ENCODE results near the gene ASCC1. TPM values are rescaled to one million over a fixed set of nuclear protein-coding genes. Genes with fewer than 3 reads are reported as not detected.

The ASCC1 gene
- total and polyA plus RNA-seq, 2 experiments from 2014 or later: 13.7 to 37.2 TPM

DNA sequence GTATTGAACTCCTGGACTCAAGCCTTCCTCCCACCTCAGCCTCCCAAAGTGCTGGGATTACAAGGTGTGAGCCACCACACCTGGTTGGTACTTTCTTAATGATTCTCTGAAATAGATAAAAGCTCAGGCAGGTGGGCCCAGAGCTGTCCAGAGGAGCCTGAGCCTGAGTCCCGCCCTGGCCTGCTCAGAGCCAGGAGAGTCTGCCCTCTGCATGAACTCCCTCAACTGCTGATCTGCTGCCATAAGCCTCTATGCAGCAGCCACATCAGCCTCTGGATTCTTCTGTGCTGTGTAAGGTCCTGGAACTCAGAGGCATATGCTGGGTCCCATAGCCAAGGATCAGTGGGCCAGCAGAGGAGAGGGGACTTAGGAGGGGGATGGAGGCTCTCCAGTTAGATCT, 34.6 kb upstream of the ASCC1 start:
- Histone ChIP-seq H4K20me1 (replicated peaks; ENCODE audit: insufficient read depth) (no peaks in the 10 kb centered on the region), H3K4me2 (no peak overlapping the region), H3K79me2 (replicated peaks; ENCODE audit: insufficient read depth) (no peaks in the 10 kb centered on the region), H3K27me3 (ENCODE audit: insufficient read depth) (no peaks in the 10 kb centered on the region), H3K9me2 (ENCODE audit: insufficient read depth) (peaks cover 6% of the 10 kb centered on the region; the same call in 1 of the 2 replicates), H3K4me3 (no peak overlapping the region), H3K36me3 (ENCODE audit: insufficient read depth) (no peaks in the 10 kb centered on the region), H3K27ac (ENCODE audit: low read depth) (no peak overlapping the region), H2AFZ (no peak overlapping the region), H3F3A (replicated peaks; ENCODE audit: low read depth) (peaks cover 3% of the 10 kb centered on the region; the same call in 1 of the 2 replicates), H3K4me1 (ENCODE audit: insufficient read depth) (peaks cover 28% of the 10 kb centered on the region)
- Mint-ChIP-seq H3K27ac (no peak overlapping the region), H3K27me3 (ENCODE audit: insufficient read depth, low read depth, poor library complexity) (peaks cover 18% of the 10 kb centered on the region), H3K9me3 (no peaks in the 10 kb centered on the region), H3K4me3 (no peak overlapping the region), H3K36me3 (ENCODE audit: low read depth) (no peaks in the 10 kb centered on the region), H3K4me1 (peaks cover 27% of the 10 kb centered on the region)
- TF ChIP-seq POLR2AphosphoS5 (IDR thresholded peaks at IDR 0.05; ENCODE audit: low read depth) (no peak), EZH2 (IDR thresholded peaks at IDR 0.05; ENCODE audit: low read depth, unreplicated experiment) (no peak), ZNF114 (CRISPR knock-in tag; IDR thresholded peaks at IDR 0.05) (no peak), NANOG (IDR thresholded peaks at IDR 0.05; ENCODE audit: borderline replicate concordance) (no peak), CREB1 (CRISPR knock-in tag; IDR thresholded peaks at IDR 0.05; ENCODE audit: low read depth) (no peak), ZNF331 (CRISPR knock-in tag; IDR thresholded peaks at IDR 0.05; ENCODE audit: low read depth) (no peak), EZH2phosphoT487 (IDR thresholded peaks at IDR 0.05; ENCODE audit: unreplicated experiment) (no peak), STAT1 (IDR thresholded peaks at IDR 0.05; ENCODE audit: unreplicated experiment) (no peak), JUNB (IDR thresholded peaks at IDR 0.05; ENCODE audit: unreplicated experiment) (no peak)
- TF ChIP-seq, protein P1, sequence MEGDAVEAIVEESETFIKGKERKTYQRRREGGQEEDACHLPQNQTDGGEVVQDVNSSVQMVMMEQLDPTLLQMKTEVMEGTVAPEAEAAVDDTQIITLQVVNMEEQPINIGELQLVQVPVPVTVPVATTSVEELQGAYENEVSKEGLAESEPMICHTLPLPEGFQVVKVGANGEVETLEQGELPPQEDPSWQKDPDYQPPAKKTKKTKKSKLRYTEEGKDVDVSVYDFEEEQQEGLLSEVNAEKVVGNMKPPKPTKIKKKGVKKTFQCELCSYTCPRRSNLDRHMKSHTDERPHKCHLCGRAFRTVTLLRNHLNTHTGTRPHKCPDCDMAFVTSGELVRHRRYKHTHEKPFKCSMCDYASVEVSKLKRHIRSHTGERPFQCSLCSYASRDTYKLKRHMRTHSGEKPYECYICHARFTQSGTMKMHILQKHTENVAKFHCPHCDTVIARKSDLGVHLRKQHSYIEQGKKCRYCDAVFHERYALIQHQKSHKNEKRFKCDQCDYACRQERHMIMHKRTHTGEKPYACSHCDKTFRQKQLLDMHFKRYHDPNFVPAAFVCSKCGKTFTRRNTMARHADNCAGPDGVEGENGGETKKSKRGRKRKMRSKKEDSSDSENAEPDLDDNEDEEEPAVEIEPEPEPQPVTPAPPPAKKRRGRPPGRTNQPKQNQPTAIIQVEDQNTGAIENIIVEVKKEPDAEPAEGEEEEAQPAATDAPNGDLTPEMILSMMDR (conservative IDR thresholded peaks at IDR 0.05; ENCODE audit: low read depth in 2 of 2): no peak
- TF ChIP-seq, protein P2, sequence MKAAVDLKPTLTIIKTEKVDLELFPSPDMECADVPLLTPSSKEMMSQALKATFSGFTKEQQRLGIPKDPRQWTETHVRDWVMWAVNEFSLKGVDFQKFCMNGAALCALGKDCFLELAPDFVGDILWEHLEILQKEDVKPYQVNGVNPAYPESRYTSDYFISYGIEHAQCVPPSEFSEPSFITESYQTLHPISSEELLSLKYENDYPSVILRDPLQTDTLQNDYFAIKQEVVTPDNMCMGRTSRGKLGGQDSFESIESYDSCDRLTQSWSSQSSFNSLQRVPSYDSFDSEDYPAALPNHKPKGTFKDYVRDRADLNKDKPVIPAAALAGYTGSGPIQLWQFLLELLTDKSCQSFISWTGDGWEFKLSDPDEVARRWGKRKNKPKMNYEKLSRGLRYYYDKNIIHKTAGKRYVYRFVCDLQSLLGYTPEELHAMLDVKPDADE (IDR thresholded peaks at IDR 0.05): no peak
- TF ChIP-seq, protein P3, sequence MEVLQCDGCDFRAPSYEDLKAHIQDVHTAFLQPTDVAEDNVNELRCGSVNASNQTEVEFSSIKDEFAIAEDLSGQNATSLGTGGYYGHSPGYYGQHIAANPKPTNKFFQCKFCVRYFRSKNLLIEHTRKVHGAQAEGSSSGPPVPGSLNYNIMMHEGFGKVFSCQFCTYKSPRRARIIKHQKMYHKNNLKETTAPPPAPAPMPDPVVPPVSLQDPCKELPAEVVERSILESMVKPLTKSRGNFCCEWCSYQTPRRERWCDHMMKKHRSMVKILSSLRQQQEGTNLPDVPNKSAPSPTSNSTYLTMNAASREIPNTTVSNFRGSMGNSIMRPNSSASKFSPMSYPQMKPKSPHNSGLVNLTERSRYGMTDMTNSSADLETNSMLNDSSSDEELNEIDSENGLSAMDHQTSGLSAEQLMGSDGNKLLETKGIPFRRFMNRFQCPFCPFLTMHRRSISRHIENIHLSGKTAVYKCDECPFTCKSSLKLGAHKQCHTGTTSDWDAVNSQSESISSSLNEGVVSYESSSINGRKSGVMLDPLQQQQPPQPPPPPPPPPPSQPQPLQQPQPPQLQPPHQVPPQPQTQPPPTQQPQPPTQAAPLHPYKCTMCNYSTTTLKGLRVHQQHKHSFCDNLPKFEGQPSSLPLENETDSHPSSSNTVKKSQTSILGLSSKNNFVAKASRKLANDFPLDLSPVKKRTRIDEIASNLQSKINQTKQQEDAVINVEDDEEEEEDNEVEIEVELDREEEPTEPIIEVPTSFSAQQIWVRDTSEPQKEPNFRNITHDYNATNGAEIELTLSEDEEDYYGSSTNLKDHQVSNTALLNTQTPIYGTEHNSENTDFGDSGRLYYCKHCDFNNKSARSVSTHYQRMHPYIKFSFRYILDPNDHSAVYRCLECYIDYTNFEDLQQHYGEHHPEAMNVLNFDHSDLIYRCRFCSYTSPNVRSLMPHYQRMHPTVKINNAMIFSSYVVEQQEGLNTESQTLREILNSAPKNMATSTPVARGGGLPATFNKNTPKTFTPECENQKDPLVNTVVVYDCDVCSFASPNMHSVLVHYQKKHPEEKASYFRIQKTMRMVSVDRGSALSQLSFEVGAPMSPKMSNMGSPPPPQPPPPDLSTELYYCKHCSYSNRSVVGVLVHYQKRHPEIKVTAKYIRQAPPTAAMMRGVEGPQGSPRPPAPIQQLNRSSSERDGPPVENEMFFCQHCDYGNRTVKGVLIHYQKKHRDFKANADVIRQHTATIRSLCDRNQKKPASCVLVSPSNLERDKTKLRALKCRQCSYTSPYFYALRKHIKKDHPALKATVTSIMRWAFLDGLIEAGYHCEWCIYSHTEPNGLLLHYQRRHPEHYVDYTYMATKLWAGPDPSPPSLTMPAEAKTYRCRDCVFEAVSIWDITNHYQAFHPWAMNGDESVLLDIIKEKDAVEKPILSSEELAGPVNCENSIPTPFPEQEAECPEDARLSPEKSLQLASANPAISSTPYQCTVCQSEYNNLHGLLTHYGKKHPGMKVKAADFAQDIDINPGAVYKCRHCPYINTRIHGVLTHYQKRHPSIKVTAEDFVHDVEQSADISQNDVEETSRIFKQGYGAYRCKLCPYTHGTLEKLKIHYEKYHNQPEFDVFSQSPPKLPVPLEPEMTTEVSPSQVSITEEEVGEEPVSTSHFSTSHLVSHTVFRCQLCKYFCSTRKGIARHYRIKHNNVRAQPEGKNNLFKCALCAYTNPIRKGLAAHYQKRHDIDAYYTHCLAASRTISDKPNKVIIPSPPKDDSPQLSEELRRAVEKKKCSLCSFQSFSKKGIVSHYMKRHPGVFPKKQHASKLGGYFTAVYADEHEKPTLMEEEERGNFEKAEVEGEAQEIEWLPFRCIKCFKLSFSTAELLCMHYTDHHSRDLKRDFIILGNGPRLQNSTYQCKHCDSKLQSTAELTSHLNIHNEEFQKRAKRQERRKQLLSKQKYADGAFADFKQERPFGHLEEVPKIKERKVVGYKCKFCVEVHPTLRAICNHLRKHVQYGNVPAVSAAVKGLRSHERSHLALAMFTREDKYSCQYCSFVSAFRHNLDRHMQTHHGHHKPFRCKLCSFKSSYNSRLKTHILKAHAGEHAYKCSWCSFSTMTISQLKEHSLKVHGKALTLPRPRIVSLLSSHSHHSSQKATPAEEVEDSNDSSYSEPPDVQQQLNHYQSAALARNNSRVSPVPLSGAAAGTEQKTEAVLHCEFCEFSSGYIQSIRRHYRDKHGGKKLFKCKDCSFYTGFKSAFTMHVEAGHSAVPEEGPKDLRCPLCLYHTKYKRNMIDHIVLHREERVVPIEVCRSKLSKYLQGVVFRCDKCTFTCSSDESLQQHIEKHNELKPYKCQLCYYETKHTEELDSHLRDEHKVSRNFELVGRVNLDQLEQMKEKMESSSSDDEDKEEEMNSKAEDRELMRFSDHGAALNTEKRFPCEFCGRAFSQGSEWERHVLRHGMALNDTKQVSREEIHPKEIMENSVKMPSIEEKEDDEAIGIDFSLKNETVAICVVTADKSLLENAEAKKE (CRISPR knock-in tag; IDR thresholded peaks at IDR 0.05): no peak
- TF ChIP-seq, protein P4, sequence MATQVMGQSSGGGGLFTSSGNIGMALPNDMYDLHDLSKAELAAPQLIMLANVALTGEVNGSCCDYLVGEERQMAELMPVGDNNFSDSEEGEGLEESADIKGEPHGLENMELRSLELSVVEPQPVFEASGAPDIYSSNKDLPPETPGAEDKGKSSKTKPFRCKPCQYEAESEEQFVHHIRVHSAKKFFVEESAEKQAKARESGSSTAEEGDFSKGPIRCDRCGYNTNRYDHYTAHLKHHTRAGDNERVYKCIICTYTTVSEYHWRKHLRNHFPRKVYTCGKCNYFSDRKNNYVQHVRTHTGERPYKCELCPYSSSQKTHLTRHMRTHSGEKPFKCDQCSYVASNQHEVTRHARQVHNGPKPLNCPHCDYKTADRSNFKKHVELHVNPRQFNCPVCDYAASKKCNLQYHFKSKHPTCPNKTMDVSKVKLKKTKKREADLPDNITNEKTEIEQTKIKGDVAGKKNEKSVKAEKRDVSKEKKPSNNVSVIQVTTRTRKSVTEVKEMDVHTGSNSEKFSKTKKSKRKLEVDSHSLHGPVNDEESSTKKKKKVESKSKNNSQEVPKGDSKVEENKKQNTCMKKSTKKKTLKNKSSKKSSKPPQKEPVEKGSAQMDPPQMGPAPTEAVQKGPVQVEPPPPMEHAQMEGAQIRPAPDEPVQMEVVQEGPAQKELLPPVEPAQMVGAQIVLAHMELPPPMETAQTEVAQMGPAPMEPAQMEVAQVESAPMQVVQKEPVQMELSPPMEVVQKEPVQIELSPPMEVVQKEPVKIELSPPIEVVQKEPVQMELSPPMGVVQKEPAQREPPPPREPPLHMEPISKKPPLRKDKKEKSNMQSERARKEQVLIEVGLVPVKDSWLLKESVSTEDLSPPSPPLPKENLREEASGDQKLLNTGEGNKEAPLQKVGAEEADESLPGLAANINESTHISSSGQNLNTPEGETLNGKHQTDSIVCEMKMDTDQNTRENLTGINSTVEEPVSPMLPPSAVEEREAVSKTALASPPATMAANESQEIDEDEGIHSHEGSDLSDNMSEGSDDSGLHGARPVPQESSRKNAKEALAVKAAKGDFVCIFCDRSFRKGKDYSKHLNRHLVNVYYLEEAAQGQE (IDR thresholded peaks at IDR 0.05; ENCODE audit: unreplicated experiment): no peak
- DNase-seq (ENCODE audit: low spot score) (no peak), ATAC-seq (no peak)

Data from GM23338 (cell line).